Cardiac muscle cell (in vitro differentiated cells and primary cell): ENCODE results near the gene GRAPL. TPM values are rescaled to one million over a fixed set of nuclear protein-coding genes. Genes with fewer than 3 reads are reported as not detected.
"Not testable (repeated sequence)": the region's sequence is repeated elsewhere in the genome, so short reads cannot be mapped to it uniquely, and the experiment has no call there.

Experiments used
- DNase-seq, 2 donors: peaks; one replicate each; pipeline versions ENCODE4 v3.0.0 to v3.0.0-alpha.2; 2010 to 2017; ENCODE audit warnings: low read depth in 1 of 2, low spot score in 1 of 2
- H3K27ac ChIP-seq: fragments of 200-600 bp; sonication (generic); 2 replicates; pipeline ENCODE4 v1.5.1; 2016
- H3K27me3 ChIP-seq: fragments of 200-600 bp; sonication (generic); 2 replicates; pipeline ENCODE4 v1.6.0; 2016; ENCODE audit warnings: control low read depth
- H3K36me3 ChIP-seq: fragments of 200-600 bp; sonication (generic); 2 replicates; pipeline ENCODE4 v1.5.1; 2016; ENCODE audit warnings: control low read depth
- H3K4me1 ChIP-seq: fragments of 200-600 bp; sonication (generic); 2 replicates; pipeline ENCODE4 v1.8.1; 2017; ENCODE audit warnings: low read depth, mild to moderate bottlenecking, mixed run types
- H3K4me3 ChIP-seq: fragments of 200-600 bp; sonication (generic); 2 replicates; pipeline ENCODE4 v1.5.1; 2016; ENCODE audit warnings: mild to moderate bottlenecking
- H3K9me3 ChIP-seq: fragments of 200-600 bp; sonication (generic); 2 replicates; pipeline ENCODE4 v1.5.1; 2017; ENCODE audit warnings: low read depth, mild to moderate bottlenecking, control low read depth
- polyA plus RNA-seq: library from polyadenylated mRNA; unstranded; fragments of >200 nt; fragmentation: Nextera tagmentation; extraction: Ambion mirVana; gene quantifications from 2 replicates; pipeline ENCODE4 v1.2.1, GENCODE V29; 2016
- total RNA-seq: library from RNA; depleted of rRNA; stranded (reverse); fragments of >200 nt; gene quantifications from 2 replicates; pipeline ENCODE4 v1.2.3, GENCODE V29; 2016

GRAPL gene
- total RNA-seq (0.57 TPM in 1 of 2 replicates, not detected in the other), polyA plus RNA-seq (not detected in 2 replicates)

GRCh38 chr17:19127148-19127980 is at the start of gene GRAPL:
Gene GRAPL, plus strand, starts transcription at chr17:19127589. Its CDS starts 31 bp downstream, at chr17:19127620.
- H3K27ac ChIP-seq, DNase-seq, H3K36me3 ChIP-seq, H3K4me1 ChIP-seq, H3K4me3 ChIP-seq, H3K27me3 ChIP-seq, H3K9me3 ChIP-seq: not testable (repeated sequence)

DNA sequence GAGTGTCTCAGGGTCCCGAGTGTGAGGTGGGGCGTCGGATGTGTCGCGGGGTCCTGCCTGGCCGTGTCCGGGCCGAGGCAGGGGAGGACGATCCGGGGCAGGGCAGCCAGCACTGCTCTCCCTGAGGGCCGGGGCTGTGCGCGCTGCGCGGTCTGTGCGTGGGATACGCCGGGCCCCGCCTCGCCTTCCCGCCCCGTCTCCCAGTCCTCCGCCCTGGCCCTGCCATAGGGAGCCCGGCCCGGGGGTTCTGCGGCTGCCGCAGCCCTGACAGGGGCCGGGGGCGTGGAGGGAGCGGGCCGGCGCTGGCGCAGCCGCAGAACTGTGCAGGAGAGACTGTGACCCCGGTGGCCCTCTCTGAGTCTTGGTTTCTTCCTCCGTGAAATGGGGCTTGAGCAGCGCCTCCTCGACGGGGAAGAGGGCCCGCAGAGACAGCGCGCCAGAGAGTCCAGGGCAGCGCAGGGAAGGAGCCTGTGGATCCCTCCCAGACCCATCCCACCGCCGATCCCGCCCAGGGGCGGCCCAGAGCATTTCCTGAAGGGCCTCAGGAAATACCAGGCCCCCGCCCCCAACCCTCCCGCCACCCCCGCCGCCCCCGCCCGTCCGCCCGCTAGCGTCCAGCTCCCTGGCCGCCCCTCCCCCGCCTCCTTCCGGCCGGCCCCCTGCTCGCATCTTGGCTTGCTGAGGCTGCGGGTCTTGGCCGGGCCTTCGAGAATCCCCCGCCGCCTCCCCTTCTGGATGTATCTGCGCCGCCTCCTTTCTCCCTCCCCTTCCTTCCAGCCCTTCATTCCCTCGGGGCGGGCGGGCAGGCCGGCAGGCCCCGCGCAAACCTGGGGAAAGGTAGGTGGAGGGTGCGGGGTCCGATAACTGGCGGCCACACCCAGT is 38.3 kb upstream of the GRAPL start:
- not testable (repeated sequence) for DNase-seq, H3K27me3 ChIP-seq, H3K4me3 ChIP-seq

GRCh38 chr17:19090058-19090772 is 37.2 kb upstream of the GRAPL start:
- not testable (repeated sequence) for H3K36me3 ChIP-seq, H3K4me3 ChIP-seq, H3K27ac ChIP-seq, DNase-seq, H3K9me3 ChIP-seq, H3K27me3 ChIP-seq, H3K4me1 ChIP-seq

More for the DNA sequence above, 38.3 kb upstream of the GRAPL start:
- not testable (repeated sequence) for H3K27ac ChIP-seq, H3K4me1 ChIP-seq, H3K36me3 ChIP-seq, H3K9me3 ChIP-seq

GRCh38 chr17:19092737-19093683 is 34.4 kb upstream of the GRAPL start:
- H3K4me3 ChIP-seq, H3K36me3 ChIP-seq: not testable (repeated sequence)
- peak in 1 of 2 donors; percentile 41 for DNase-seq

GRCh38 chr17:19093684-19094438 is 33.5 kb upstream of the GRAPL start:
- H3K4me3 ChIP-seq, H3K36me3 ChIP-seq, H3K27me3 ChIP-seq, H3K27ac ChIP-seq, H3K9me3 ChIP-seq, H3K4me1 ChIP-seq, DNase-seq: not testable (repeated sequence)

More at GRCh38 chr17:19092737-19093683, 34.4 kb upstream of the GRAPL start:
- not testable (repeated sequence) for H3K27me3 ChIP-seq, H3K27ac ChIP-seq, H3K4me1 ChIP-seq, H3K9me3 ChIP-seq

DNA sequence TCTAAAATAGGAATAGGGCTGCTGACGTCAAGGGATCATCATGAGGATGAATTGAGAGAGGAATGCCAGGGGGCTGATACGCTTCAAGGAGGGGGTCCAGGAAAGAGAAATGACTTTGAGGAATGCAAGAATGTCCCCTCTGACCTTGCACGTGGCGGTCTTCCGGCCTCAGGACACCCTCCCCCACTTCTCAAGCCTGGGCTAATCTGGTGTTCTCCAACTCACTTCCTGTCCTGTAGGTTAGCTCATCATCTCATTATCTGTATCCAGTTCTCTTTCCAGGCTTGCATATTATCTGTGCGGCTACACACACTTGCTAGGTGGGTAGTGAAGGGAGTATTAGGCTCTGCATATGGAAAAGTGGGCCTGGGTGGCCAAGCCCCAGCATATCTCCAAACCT is 18.9 kb upstream of the GRAPL start:
- DNase-seq = peak; percentile 10 to 57
- H3K27me3 ChIP-seq = not testable (repeated sequence)

GRCh38 chr17:19110189-19111097 is 16.9 kb upstream of the GRAPL start:
- H3K4me3 ChIP-seq = peak overlapping the region; percentile 36
- not testable (repeated sequence) for H3K36me3 ChIP-seq, H3K4me1 ChIP-seq, DNase-seq, H3K9me3 ChIP-seq, H3K27me3 ChIP-seq, H3K27ac ChIP-seq

More for the DNA sequence above, 18.9 kb upstream of the GRAPL start:
- not testable (repeated sequence) for H3K36me3 ChIP-seq, H3K4me3 ChIP-seq, H3K27ac ChIP-seq, H3K4me1 ChIP-seq, H3K9me3 ChIP-seq

- H3K9me3 ChIP-seq, H3K36me3 ChIP-seq, H3K27me3 ChIP-seq, H3K4me1 ChIP-seq: not testable (repeated sequence)
- peak overlapping the region; percentile 36 for H3K4me3 ChIP-seq
- DNase-seq = peak; percentile 47 to 72
- H3K27ac ChIP-seq = peak overlapping the region; percentile 72
Measured at GRCh38 chr17:19111111-19111711, 16.2 kb upstream of the GRAPL start.

DNA sequence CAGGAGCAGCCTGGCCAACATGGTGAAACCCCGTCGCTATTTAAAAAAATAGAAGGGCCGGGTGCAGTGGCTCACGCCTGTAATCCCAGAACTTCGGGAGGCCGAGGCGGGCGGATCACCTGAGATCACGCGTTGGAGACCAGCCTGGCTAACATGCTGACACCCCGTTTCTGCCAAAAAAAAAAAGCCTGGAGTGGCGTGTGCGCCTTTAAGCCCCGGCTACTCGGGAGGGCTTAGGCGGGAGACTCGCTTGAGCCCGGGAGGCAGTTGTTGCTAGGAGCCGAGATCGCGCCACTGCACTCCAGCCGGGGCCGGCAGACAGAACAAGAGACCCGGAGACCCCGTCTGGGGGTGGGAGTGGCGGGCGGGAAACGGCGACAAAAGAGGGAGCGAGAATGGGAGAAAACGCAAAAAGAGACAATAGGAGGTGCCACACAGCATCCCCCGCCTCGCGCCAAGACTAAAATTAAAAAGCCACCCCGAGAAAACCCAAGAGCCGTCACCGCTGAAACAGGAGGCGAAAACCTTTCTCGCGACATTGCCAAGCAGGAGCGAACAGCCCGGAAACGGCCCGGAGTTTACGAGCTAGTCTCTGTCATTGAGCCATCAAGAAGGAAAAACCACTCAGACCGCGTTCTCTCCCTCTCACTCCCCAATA is 15.5 kb upstream of the GRAPL start:
- H3K4me1 ChIP-seq, H3K27ac ChIP-seq, H3K36me3 ChIP-seq, H3K4me3 ChIP-seq, H3K9me3 ChIP-seq, H3K27me3 ChIP-seq: not testable (repeated sequence)
- peak; percentile 89 to 91 for DNase-seq

- not testable (repeated sequence) for H3K9me3 ChIP-seq, H3K27ac ChIP-seq, H3K4me3 ChIP-seq, H3K27me3 ChIP-seq, H3K4me1 ChIP-seq, H3K36me3 ChIP-seq
- DNase-seq = peak in 1 of 2 donors; percentile 4
Measured at GRCh38 chr17:19112459-19112826, 14.9 kb upstream of the GRAPL start.

DNA sequence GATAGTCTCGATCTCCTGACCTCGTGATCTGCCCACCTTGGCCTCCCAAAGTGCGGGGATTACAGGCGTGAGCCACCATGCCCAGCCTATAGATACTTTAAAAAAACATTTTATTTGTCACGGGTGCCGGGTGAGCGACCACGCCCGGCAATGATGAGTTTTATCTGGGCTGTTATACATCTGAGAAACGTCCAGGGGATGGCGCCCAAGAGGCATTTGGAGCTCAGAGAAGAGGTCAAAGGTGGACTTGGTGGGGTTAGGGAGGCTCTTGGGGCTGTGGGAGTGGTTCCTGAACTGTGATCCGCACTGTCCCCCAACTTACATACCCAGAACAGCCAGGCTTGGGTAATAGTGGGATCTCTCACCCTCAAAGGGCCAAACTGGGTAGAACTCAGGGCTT is 8.7 kb upstream of the GRAPL start:
- not testable (repeated sequence) for H3K9me3 ChIP-seq, H3K4me1 ChIP-seq, H3K27me3 ChIP-seq, H3K27ac ChIP-seq, H3K4me3 ChIP-seq, H3K36me3 ChIP-seq, DNase-seq
